Endothelial cell of umbilical vein (primary cell): ENCODE measurements around the gene GAL3ST3. TPM values are rescaled to one million over a fixed set of nuclear protein-coding genes. Genes with fewer than 3 reads are reported as not detected.

Experiments
- BruUV-seq: library from RNA; stranded (reverse); fragments of 400-500 nt; replicated peaks from 2 replicates; lab custom pipeline; 2021; lab: Mats Ljungman, UMichigan
- CTCF ChIA-PET: fragments of 300-600, 350-600 bp; sonication (Branson Sonifier 250); formaldehyde crosslinking; loops from one replicate; lab custom pipeline; 2021; ENCODE audit warnings: antibody characterized with exemption, inconsistent platforms; lab: Charles Lee
- POLR2A ChIA-PET: fragments of 300-600, 350-600 bp; sonication (Branson Sonifier 250); formaldehyde crosslinking; loops from one replicate; lab custom pipeline; 2021; ENCODE audit warnings: antibody characterized with exemption, inconsistent platforms; lab: Charles Lee
- DNase-seq: peaks from one replicate; pipeline ENCODE4 v3.0.0-alpha.2; 2011; ENCODE audit warnings: low read depth, low spot score
- FAIRE-seq: peaks from 2 replicates; lab custom pipeline; 2011; peaks lifted over from hg19 to GRCh38; lab: Jason Lieb, UNC
- H2AFZ ChIP-seq: 2 replicates; pipeline ENCODE4 v1.6.0; 2012; ENCODE audit warnings: low read depth, low read length, control low read depth, inconsistent platforms
- H3K27ac ChIP-seq: 2 replicates; pipeline ENCODE4 v1.5.1; 2011; ENCODE audit warnings: low read depth, mild to moderate bottlenecking, control low read depth, low read length, moderate library complexity; ENCODE audit not compliant: insufficient read depth
- H3K27me3 ChIP-seq, 2 experiments: 2 replicates each; pipeline versions ENCODE4 v1.6.0 to v1.6.1; 2011; ENCODE audit warnings: low read length in 2 of 2, mixed read lengths in 1 of 2; ENCODE audit not compliant: control insufficient read depth in 2 of 2, insufficient read depth in 2 of 2
- H3K36me3 ChIP-seq, 2 experiments: 2 replicates in 1 of 2; 3 replicates in 1 of 2; pipeline ENCODE4 v1.5.1; 2011; ENCODE audit warnings: low read length in 2 of 2, mild to moderate bottlenecking in 1 of 2, moderate library complexity in 1 of 2; ENCODE audit not compliant: control insufficient read depth in 2 of 2, insufficient read depth in 2 of 2; ENCODE audit errors: extremely low read depth in 1 of 2
- H3K4me1 ChIP-seq: 3 replicates; pipeline ENCODE4 v1.5.1; 2011; ENCODE audit warnings: mild to moderate bottlenecking, low read length; ENCODE audit not compliant: control insufficient read depth, insufficient read depth; ENCODE audit errors: extremely low read depth
- H3K4me2 ChIP-seq: 2 replicates; pipeline ENCODE4 v1.6.1; 2011; ENCODE audit warnings: low read length, control low read depth, mixed read lengths; ENCODE audit not compliant: insufficient read depth
- H3K4me3 ChIP-seq, 3 experiments: fragments of 200-600 bp in 1 of 3; sonication (generic), shearing (Covaris generic) in 1 of 3; replicated peaks in 1 of 3; 2 replicates each; pipeline ENCODE4 v1.5.1; 2011 to 2016; ENCODE audit warnings: control low read depth in 3 of 3, low read length in 3 of 3, mild to moderate bottlenecking in 2 of 3, inconsistent platforms in 1 of 3, low read depth in 1 of 3, moderate library complexity in 1 of 3; ENCODE audit not compliant: insufficient read depth in 1 of 3
- H3K79me2 ChIP-seq: 2 replicates; pipeline ENCODE4 v1.6.0; 2012; ENCODE audit warnings: low read length, inconsistent platforms; ENCODE audit not compliant: control insufficient read depth, insufficient read depth
- H3K9ac ChIP-seq: replicated peaks from 2 replicates; pipeline ENCODE3; 2011; ENCODE audit warnings: low read length, control low read depth; ENCODE audit not compliant: insufficient read depth; ENCODE audit errors: extremely low read depth
- H3K9me1 ChIP-seq: replicated peaks from 3 replicates; pipeline ENCODE4 v1.6.0; 2011; ENCODE audit warnings: mild to moderate bottlenecking, low read length; ENCODE audit not compliant: control insufficient read depth, insufficient read depth; ENCODE audit errors: extremely low read depth
- H3K9me3 ChIP-seq: replicated peaks from 2 replicates; pipeline ENCODE4 v1.5.1; 2012; ENCODE audit warnings: low read length, inconsistent platforms; ENCODE audit not compliant: control insufficient read depth, insufficient read depth
- H4K20me1 ChIP-seq: replicated peaks from 2 replicates; pipeline ENCODE3; 2011; ENCODE audit warnings: mild to moderate bottlenecking, low read length; ENCODE audit not compliant: control insufficient read depth, insufficient read depth; ENCODE audit errors: extremely low read depth
- EZH2 ChIP-seq: IDR thresholded peaks from 2 replicates; pipeline ENCODE4 v1.6.1; 2012; ENCODE audit warnings: borderline replicate concordance, low read depth, mild to moderate bottlenecking, moderate library complexity, low read length, inconsistent platforms; ENCODE audit not compliant: severe bottlenecking
- FOS ChIP-seq: IDR thresholded peaks from 2 replicates; pipeline ENCODE4 v1.6.1; 2011; ENCODE audit warnings: mild to moderate bottlenecking, low read length, moderate library complexity, borderline replicate concordance; ENCODE audit not compliant: insufficient read depth
- GATA2 ChIP-seq: IDR thresholded peaks from 2 replicates; pipeline ENCODE4 v1.7.0; 2011; ENCODE audit warnings: low read depth, mild to moderate bottlenecking, moderate library complexity, mixed read lengths, low read length; ENCODE audit not compliant: insufficient read length, insufficient read depth
- JUN ChIP-seq: IDR thresholded peaks from 2 replicates; pipeline ENCODE4 v1.6.1; 2011; ENCODE audit warnings: borderline replicate concordance, low read depth; ENCODE audit not compliant: insufficient read length, insufficient read depth
- MAX ChIP-seq: IDR thresholded peaks from 2 replicates; pipeline ENCODE4 v1.6.1; 2011; ENCODE audit not compliant: insufficient read depth, insufficient read length
- MYC ChIP-seq: IDR thresholded peaks from one replicate; pipeline ENCODE4 v1.6.1; 2011; ENCODE audit warnings: mild to moderate bottlenecking, low read depth, low read length
- POLR2A ChIP-seq: IDR thresholded peaks from 2 replicates; pipeline ENCODE4 v1.6.1; 2012; ENCODE audit warnings: low read depth, mild to moderate bottlenecking, control low read depth, low read length
- POLR2AphosphoS5 ChIP-seq: IDR thresholded peaks from 2 replicates; pipeline ENCODE4 v1.6.1; 2012; ENCODE audit warnings: low read depth, mild to moderate bottlenecking, control low read depth, low read length, moderate library complexity; ENCODE audit not compliant: insufficient read depth
- dilution Hi-C: fragments of 300-500 bp; cut with MboI; formaldehyde crosslinking; loops from one replicate; pipeline ENCODE4 v1.15.0; 2019; ENCODE audit warnings: low sequenced_read_pairs; ENCODE audit not compliant: extremely low pct_ligation_motif_present
- intact Hi-C: fragments of 100-400 bp; cut with micrococcal nuclease; formaldehyde crosslinking; loops from one replicate; pipeline ENCODE4 v1.10.0; 2022
- polyA plus RNA-seq, 4 experiments: library from polyadenylated mRNA; depleted of rRNA in 3 of 4; stranded (reverse) in 3 of 4; unstranded in 1 of 4; fragments of >200 nt; gene quantifications; 2 replicates each; pipeline versions ENCODE4 v1.2.1 to v1.2.3, GENCODE V29; 2011 to 2012; ENCODE audit warnings: missing spikeins in 1 of 4
- total RNA-seq: library from RNA; stranded (reverse); gene quantifications from 2 replicates; pipeline ENCODE4 v1.2.3, GENCODE V29; 2021
- TF ChIP-seq, protein P1 (sequence below), 2 donors: IDR thresholded peaks; 1 replicate in 1 of 2; 2 replicates in 1 of 2; pipeline ENCODE4 v1.5.1; 2011; ENCODE audit warnings: low read length in 2 of 2, mild to moderate bottlenecking in 2 of 2, moderate library complexity in 2 of 2, control low read depth in 1 of 2, inconsistent platforms in 1 of 2, low read depth in 1 of 2; ENCODE audit not compliant: insufficient read depth in 1 of 2; ENCODE audit errors: extremely low read depth in 1 of 2

Gene GAL3ST3
- total and polyA plus RNA-seq, 2 donors (not counting 3 experiments of a cell fraction or from before 2014, with no cell fraction given): 0.15 TPM; not detected in 1

DNA sequence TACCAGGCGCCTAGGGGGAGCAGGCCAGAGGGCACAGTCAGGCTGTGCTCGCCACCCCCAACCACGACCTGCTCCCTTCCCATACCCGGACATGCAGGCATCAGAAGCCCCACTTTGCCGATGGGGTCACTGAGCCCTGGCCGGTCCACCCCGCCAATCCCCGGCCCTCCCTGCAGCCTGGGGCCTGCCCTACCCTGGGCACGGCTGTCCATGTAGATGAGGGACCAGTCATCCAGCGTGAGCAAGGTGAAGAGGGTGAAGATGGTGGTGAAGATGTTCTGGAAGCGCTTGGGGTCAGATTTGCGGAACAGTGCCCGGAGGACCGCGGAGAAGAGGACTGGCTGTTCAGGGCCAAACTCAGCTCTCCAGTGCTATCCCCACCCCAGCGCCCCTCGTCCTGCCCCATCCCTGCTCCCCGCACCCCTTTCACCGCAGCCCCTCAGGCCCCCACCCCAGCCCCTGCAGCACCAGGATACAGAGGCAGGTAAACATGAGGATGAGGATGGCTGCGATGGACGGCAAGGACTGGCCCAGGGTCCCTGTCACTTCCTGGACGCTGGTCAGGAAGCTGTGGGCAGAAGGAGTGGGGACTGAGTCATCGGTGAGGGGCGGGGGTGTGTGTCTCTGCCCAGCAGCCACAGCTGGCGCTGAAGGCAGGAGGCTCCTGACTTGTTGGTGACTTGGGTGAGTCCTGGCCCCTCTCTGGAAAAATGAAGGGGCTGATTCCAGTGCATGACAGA, 28.2 kb downstream of the GAL3ST3 start:
- no peak overlapping the region for H3K9ac ChIP-seq
- POLR2A ChIA-PET: interaction anchor here (0.6 to 0.8 kb wide), 3 partner anchors 10 to 119 kb away, joined by 3 to 4 read pairs (median 4); no protein-coding TSS in a partner anchor

DNA sequence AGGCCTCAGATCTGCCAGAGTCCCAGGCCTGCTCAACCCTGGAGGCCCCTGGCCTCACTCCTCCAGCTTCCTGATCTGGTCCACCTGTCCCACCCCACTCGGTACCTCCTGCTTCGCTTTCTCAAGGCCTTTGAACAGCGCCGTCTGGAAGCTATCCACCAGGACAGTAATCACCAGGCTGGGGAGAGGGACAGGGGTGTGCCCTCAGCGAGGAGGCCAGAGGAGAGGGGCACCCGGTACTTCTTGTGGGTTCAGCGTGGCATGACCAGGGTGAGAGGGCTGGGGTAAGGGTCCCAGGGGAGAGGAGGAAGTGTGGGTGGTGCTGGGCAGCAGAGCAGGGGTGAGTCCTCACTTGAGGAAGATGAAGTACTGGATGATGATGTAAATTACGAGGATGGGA, 28.7 kb downstream of the GAL3ST3 start:
- H3K27me3 ChIP-seq: no peaks in the 10 kb centered on the region
- H3K4me1 ChIP-seq: peaks cover 30% of the 10 kb centered on the region
- DNase-seq (no peak), FAIRE-seq (no peak)
- no peaks in the 10 kb centered on the region for H3K79me2 ChIP-seq
- H3K36me3 ChIP-seq: no peaks in the 10 kb centered on the region
- no peaks in the 10 kb centered on the region for H3K9me1 ChIP-seq
- ChIA-PET CTCF (interaction anchor here (0.6 to 3.0 kb wide), 6 partner anchors 8 to 136 kb away, joined by 3 to 16 read pairs (median 4); partner anchors contain the start of genes BANF1, CST6 and FIBP), POLR2A (interaction anchor here (0.8 kb wide), 1 partner anchor 9 kb away, joined by 4 read pairs; no protein-coding TSS in a partner anchor)
- no peaks in the 10 kb centered on the region for H4K20me1 ChIP-seq
- BruUV-seq: no TSS peak
- no peak for TF ChIP-seq FOS
- no peak for TF ChIP-seq MYC
- no peak for TF ChIP-seq JUN
- TF ChIP-seq, protein P1, sequence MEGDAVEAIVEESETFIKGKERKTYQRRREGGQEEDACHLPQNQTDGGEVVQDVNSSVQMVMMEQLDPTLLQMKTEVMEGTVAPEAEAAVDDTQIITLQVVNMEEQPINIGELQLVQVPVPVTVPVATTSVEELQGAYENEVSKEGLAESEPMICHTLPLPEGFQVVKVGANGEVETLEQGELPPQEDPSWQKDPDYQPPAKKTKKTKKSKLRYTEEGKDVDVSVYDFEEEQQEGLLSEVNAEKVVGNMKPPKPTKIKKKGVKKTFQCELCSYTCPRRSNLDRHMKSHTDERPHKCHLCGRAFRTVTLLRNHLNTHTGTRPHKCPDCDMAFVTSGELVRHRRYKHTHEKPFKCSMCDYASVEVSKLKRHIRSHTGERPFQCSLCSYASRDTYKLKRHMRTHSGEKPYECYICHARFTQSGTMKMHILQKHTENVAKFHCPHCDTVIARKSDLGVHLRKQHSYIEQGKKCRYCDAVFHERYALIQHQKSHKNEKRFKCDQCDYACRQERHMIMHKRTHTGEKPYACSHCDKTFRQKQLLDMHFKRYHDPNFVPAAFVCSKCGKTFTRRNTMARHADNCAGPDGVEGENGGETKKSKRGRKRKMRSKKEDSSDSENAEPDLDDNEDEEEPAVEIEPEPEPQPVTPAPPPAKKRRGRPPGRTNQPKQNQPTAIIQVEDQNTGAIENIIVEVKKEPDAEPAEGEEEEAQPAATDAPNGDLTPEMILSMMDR (IDR thresholded peaks at IDR 0.05; ENCODE audit: extremely low read depth in 1 of 2, insufficient read depth in 1 of 2, low read depth in 1 of 2, low read length in 2 of 2): no peak
- no peak for TF ChIP-seq GATA2
- TF ChIP-seq POLR2A: no peak
- no peak for TF ChIP-seq MAX
- TF ChIP-seq EZH2: no peak
- TF ChIP-seq POLR2AphosphoS5: no peak
- intact Hi-C loops (no loop called here), dilution Hi-C loops (no loop called here)
- no peak overlapping the region for H3K9ac ChIP-seq
- no peak overlapping the region for H2AFZ ChIP-seq
- no peak overlapping the region for H3K4me3 ChIP-seq
- H3K27ac ChIP-seq: peak overlapping the region; percentile 32
- H3K9me3 ChIP-seq: no peaks in the 10 kb centered on the region
- H3K4me2 ChIP-seq: no peak overlapping the region

More for the DNA sequence above, 28.2 kb downstream of the GAL3ST3 start:
- Histone ChIP-seq H4K20me1 (no peaks in the 10 kb centered on the region), H3K36me3 (no peaks in the 10 kb centered on the region), H3K9me1 (no peaks in the 10 kb centered on the region), H3K4me3 (no peak overlapping the region), H3K4me2 (no peak overlapping the region), H3K27me3 (no peaks in the 10 kb centered on the region), H3K4me1 (peaks cover 24% of the 10 kb centered on the region), H3K79me2 (no peaks in the 10 kb centered on the region), H2AFZ (no peak overlapping the region), H3K9me3 (no peaks in the 10 kb centered on the region), H3K27ac (peak overlapping the region; percentile 32)
- peak; percentile 98 for FAIRE-seq
- no TSS peak for BruUV-seq
- dilution Hi-C loops (no loop called here), intact Hi-C loops (loop anchor here (1.0 kb wide), 1 partner anchor 18 kb away; the partner anchor contains the start of genes BANF1 and EIF1AD)
- DNase-seq: peak; percentile 78
- CTCF ChIA-PET: interaction anchor here (0.6 to 3.0 kb wide), 7 partner anchors 9 to 136 kb away, joined by 3 to 16 read pairs (median 3); partner anchors contain the start of gene CST6
- TF ChIP-seq JUN (peak; percentile 68), FOS (peak; percentile 86), POLR2AphosphoS5 (peak; percentile 87), MYC (no peak)
